CD4-positive, alpha-beta T cell treated with Interleukin-6 for 4 hours (primary cell): ENCODE measurements around the gene SRGAP2B.
A peak's percentile ranks its signal among the peaks of the same experiment; 100 is the strongest.
"Not testable (repeated sequence)": the region's sequence is repeated elsewhere in the genome, so short reads cannot be mapped to it uniquely, and the experiment has no call there.

ENCODE experiments used
- DNase-seq: peaks from one replicate; pipeline ENCODE4 v3.0.0-alpha.2; 2020; ENCODE audit warnings: mixed read lengths

SRGAP2B gene

GRCh38 chr1:145095284-145096057, at the start of gene SRGAP2B, which contains the start of gene FAM72D:
SRGAP2B (minus strand) TSS chr1:145095328; CDS start chr1:145092901, 2,427 bp downstream.
FAM72D (plus strand) TSS chr1:145095974; CDS start chr1:145096848, 874 bp downstream.
- DNase-seq: not testable (repeated sequence)

- DNase-seq: not testable (repeated sequence)
Measured at GRCh38 chr1:145144264-145144913, 49.3 kb upstream of the SRGAP2B start.

DNA sequence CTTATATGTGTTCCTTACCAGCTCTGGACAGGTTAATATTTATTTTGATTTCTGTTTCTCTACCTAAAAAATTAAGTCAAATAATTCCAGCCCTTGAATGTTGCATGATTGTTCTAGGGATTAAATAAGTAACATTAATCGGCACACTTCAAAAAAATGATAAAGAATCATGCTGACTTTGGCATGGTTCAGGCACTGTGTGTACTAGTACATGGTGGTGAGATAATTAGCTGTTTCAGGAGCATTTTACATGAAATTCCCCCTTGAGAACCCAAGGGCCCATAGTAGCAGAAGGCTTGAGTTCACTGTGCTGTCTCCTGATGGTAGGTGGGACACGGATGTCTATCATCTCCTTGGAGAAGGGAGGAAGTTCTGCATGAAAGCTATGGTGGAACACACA, 45.4 kb upstream of the SRGAP2B start:
- DNase-seq: not testable (repeated sequence)

DNA sequence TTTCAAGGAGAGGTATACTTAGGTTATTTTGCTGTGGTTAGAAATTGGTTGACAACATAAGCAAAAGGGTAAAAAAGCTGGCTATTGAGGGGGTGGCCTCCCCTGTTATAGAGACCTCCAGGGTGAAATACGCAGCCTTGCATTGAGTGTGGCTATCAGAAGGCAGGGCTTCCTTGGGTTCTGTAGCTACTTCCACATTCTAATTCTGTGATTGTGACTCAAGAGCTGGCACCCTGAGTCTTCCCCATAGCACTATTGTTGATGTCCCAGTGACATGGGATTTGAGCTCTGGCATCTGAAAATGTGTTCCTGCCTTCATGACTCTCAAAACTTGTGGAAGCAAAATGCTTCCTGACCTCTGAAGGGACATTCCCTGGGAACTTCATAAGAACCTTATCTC, 39.3 kb upstream of the SRGAP2B start:
- not testable (repeated sequence) for DNase-seq

- not testable (repeated sequence) for DNase-seq
Measured at GRCh38 chr1:145128697-145129469, 33.8 kb upstream of the SRGAP2B start.

DNA sequence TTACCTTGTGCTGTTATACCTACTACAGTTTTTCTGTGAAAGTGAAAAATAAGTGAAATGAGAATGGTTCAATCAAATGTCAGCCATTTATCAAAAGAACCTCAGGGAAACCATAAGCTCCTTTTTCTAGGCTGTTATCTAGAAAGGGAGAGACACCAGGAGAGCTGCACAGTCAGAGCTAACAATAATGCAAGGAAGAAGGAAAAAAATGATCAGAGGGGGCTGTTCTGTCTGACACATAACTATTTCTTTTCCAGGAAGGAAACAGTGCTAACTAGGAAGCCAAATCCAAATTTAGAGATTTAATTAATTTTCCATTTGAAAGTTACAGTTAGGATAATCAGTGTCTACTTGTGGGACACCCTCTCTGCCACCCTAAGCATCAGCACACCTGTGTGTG, 32.0 kb upstream of the SRGAP2B start:
- DNase-seq: not testable (repeated sequence)

DNA sequence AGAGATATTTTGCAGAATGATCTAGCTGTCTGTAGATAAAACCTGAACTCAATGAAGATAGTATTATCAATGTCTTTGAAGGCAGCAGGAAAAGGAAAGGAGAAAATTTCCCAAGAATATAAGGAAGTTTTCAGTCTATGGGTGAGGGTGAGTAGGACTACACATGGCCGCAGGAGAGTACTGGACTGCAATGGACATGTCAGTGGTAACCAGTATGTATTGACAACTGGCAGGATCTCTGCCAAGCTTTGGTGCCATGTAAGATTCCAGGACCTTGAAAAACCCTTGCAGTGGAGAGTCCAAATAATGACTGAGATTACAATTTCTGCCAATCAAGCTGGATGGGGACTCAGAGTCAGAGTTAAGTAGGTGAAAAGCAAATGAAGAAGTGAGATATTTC, 30.0 kb upstream of the SRGAP2B start:
- DNase-seq: not testable (repeated sequence)

DNA sequence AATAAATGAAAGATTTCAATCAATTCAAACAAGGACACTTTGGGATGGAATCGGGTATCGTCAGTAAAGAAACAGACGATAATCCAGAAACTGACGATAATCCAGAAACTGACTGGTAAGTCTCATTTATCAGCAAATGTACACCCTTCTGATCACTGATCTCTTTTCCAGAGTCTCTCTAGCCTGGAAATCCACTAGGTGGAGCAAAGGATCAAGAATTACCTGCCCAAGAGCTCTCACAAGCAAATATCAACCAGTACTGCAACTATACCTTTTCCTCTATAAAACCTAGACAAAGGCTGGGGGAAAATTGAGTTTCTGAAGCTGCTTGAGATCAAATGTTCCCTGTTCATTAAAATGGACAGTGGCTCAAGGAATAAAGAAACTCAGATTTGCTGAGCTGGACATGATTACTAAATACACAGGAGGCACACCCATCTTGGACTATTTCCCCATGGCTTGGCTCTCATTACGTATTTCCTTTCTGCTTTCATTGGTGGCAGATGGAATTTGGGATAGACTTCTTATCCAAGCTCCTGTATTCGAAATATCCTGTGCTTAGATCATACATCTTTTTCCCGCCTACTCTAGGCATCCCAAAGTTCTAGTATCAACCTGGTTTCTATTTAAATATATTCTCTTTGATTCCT, 29.0 kb upstream of the SRGAP2B start:
- DNase-seq: not testable (repeated sequence)

DNA sequence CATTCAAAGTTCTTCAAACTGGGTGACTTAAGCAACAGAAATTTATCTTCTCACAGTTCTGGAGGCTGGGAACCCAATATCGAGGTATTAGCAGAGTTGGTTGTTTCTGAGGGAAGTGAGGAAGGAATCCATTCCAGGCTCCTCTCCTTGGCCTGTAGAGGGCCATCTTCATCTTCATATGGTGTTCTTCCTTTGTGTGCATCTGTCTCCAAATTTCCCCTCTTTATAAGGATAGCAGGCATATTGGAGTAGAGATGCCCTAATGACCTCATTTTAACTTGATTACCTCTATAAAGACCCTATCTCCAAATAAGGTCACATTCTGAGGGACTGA, 27.9 kb upstream of the SRGAP2B start:
- not testable (repeated sequence) for DNase-seq

DNA sequence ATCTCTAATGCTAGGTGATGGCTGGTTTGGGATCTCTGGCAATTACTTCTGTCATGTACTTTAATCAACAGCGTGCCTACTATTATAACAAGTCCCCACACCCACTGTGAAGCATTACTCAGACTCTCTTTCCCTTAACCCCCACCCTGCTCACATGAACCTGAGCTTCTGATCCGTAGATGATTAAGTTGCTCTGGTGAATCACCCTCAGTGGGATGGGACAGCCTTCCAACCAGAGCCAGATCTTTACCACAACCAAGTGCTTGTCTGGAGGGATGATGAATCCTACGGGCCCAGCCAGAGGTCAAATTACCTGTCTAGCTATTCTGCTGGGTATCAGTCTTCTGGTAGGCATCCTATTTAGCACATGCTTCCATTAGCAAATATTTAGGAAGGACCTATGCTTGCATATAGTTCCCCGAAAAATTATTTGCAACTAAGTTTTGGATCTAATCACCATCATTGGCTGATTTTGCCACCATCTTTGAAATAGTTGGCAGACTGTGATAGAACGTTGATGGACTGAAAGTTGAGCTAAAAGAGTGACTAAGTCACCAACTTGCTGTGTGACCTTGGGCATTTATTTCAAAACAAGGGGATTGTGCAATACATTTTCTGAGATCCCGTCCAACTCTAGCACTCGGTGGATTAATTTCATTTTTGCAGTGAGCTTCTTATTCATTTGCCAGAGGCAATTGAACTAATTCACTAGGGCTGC, 27.4 kb upstream of the SRGAP2B start:
- not testable (repeated sequence) for DNase-seq

GRCh38 chr1:145119842-145120241, 24.7 kb upstream of the SRGAP2B start:
- not testable (repeated sequence) for DNase-seq

DNA sequence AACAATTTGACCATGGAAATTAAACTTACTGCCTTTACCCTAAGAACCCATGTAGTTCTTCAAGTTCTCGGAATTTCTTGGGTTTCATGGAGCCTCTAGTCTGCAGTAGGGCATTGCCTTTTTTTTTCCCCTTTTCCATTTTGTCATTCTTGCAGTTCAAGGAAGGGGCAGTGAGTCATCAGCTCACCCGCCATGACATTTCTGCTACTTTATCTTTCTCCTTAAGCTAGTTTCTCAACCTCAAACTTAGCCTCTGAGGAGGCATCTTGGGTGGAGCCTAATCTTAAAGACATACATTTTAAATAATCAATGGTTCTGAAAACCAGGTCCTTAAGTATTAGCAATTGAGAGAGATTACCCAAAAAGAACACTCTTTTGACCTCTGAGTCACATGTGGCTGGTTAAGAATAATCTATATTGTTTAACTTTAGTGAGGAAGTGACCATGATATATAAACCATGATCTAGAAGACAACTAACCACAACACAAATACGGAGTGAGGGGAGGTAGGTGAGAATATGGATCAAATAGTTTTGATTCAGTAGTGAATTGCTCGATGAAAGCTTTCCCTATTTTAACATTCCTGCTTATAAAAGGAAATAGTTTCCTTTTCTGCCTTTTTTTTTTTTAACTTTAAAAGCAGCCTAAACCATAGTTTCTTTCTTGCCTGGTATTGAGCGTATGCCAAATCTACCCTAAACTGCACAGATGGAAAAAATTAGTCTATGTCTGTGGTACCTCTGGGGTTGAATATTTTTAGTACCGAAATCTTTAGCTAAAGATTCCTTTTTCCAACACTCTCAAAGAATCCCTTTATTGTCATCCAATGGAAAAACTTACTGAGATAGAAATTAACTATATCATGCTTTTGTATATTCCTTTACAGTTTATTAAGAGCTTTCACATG, 20.7 kb upstream of the SRGAP2B start:
- not testable (repeated sequence) for DNase-seq

GRCh38 chr1:145114560-145115057, 19.5 kb upstream of the SRGAP2B start:
- DNase-seq: not testable (repeated sequence)

DNA sequence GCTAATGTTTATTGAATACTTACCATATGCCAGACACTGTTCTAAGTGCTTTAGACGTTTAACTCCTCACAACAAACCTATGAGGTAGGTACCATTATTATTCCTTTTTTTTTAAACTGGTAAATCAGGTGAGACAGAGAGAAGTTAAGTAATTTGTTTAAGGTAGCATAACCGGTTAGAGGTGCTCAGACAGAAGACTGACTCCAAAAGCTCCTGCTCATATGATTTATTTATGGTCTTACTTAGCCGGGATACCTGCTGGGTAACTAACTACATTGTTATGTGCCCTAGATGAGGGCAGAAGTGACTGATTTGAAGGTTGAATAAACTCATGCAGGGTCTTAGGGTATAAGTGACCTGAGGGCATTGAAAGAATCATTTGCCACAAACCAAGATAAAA, 17.6 kb upstream of the SRGAP2B start:
- DNase-seq: not testable (repeated sequence)

DNA sequence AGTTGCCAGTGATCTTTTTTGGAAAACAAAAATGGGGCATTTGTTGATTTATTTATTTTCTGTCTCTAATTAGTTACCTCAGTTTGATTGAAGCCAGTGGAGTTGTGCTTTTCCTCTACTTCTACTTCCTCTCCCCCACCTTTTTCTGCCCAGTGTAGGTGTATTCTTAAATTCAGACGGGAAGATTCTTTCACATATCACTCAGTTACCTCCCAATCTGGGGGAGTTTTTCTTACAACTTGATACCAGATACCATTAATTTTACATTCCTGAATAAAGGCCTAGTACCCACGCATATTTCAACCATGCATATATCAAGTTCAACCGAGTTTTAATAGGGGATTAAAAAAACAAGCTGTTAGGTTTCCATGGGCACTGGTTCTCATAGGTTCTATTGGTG, 16.5 kb upstream of the SRGAP2B start:
- DNase-seq: not testable (repeated sequence)

- DNase-seq: not testable (repeated sequence)
Measured at GRCh38 chr1:145103294-145103693, 8.2 kb upstream of the SRGAP2B start.

DNA sequence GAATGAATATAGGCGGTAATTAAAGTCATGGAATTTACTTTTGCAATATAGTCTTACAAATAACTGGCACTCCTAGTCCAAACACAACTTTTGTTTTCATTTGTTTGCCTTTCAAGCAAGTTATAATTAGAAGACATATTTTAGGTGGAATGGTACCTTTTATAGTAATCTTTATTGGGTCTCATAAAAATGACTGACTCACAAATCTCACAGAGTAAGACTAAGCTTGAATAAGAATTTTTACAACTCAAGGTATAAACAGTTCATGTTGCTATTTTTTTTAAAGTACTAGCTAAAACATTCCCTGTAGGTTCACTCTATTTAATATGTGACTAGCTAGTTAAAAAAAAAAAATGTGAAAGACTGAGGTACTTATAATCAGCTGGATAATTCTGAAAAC, 6.6 kb upstream of the SRGAP2B start:
- DNase-seq: not testable (repeated sequence)

GRCh38 chr1:145094655-145095211, 395 bp downstream of the SRGAP2B start:
- not testable (repeated sequence) for DNase-seq

DNA sequence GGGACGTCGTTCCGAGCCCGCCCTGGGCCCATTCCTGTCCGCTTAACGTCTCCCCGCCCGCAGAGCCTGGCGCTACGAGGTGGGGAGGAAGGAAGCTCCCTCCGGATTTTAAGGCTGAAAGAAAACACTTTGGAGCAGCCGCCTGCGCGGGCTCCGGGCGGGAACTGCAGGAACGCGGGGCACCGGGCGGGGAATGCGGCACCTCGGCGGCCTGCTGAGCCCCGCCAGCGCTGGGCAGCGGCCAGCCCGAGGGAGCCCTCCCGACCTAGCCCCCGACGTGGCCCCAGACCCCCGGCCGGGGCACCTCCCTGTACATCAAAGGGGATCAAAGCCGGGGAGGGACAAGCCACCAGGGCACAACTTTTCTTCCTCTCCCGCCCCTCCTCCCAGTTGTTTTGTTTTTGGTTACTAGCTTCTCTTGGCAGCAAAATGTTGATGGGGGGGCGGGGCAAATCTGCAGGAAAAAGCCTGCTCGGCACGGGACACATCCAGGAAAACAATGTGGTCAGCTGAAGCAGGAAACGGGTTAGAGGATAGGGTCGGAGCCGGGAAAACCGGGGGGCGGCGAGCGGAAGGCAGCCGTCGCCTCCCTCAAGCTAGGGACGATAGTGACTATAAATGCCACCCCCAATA, 1.5 kb downstream of the SRGAP2B start:
- DNase-seq: peak; percentile 3
